GM13977 (cell line): ENCODE measurements around the gene OFD1.

Experiments used
- DNase-seq: peaks from one replicate; pipeline ENCODE4 v3.0.0; 2012; ENCODE audit warnings: low spot score
- CTCF ChIP-seq: IDR thresholded peaks from 2 replicates; pipeline ENCODE4 v1.5.1; 2012; ENCODE audit warnings: mild to moderate bottlenecking, control low read depth; ENCODE audit not compliant: insufficient read depth; ENCODE audit errors: extremely low read depth, missing control alignments
- in situ Hi-C: fragments of 300-500 bp; cut with MboI; formaldehyde crosslinking; loops from one replicate; pipeline ENCODE4 v1.12.0; 2022; ENCODE audit warnings: low sequenced_read_pairs, low pct_unique_long_range_greater_than_20kb, mixed read lengths, inconsistent platforms; ENCODE audit not compliant: unreplicated experiment

Gene OFD1

GRCh38 chrX:13689741-13690211 is 44.8 kb upstream of the OFD1 start:
- no peak for DNase-seq
- TF ChIP-seq CTCF, result no peak

GRCh38 chrX:13690836-13691235 is 43.7 kb upstream of the OFD1 start:
- no peak for DNase-seq
- in situ Hi-C loops, result loop anchor here (25.0 kb wide), 2 partner anchors 104 to 704 kb away; partner anchors contain the start of gene TMSB4X
- TF ChIP-seq CTCF, result peak; percentile 42

More at GRCh38 chrX:13689741-13690211, 44.8 kb upstream of the OFD1 start:
- in situ Hi-C loops, result loop anchor here (25.0 kb wide), 2 partner anchors 102 to 702 kb away; partner anchors contain the start of gene TMSB4X

- no peak for DNase-seq
- no peak for TF ChIP-seq CTCF
- in situ Hi-C loops, result loop anchor here (25.0 kb wide), 2 partner anchors 105 to 705 kb away; partner anchors contain the start of gene TMSB4X
These were observed 42.6 kb upstream of the OFD1 start for GRCh38 chrX:13691841-13692371.

- in situ Hi-C loops, result loop anchor here (25.0 kb wide), 2 partner anchors 106 to 706 kb away; partner anchors contain the start of gene TMSB4X
- no peak for TF ChIP-seq CTCF
- no peak for DNase-seq
These were observed 41.7 kb upstream of the OFD1 start for GRCh38 chrX:13692771-13693231.

GRCh38 chrX:13693341-13693961 is 41.1 kb upstream of the OFD1 start:
- in situ Hi-C loops, result loop anchor here (25.0 kb wide), 2 partner anchors 106 to 706 kb away; partner anchors contain the start of gene TMSB4X
- TF ChIP-seq CTCF, result no peak
- no peak for DNase-seq

- TF ChIP-seq CTCF, result no peak
- no peak for DNase-seq
- in situ Hi-C loops, result loop anchor here (25.0 kb wide), 2 partner anchors 107 to 707 kb away; partner anchors contain the start of gene TMSB4X
These were observed 40.2 kb upstream of the OFD1 start for GRCh38 chrX:13694359-13694758.
